Left lung (tissue), 10 donors: ENCODE data around the gene ACO2. TPM values are rescaled to one million over a fixed set of nuclear protein-coding genes. Genes with fewer than 3 reads are reported as not detected.
A peak's percentile ranks its signal among the peaks of the same experiment; 100 is the strongest.

Experiments
- ATAC-seq: fragments of 200-7000 bp; cut with Tn5 transposase; one replicate; pipeline ENCODE4 v1.9.1; 2020; ENCODE audit warnings: moderate library complexity
- DNase-seq, 4 donors: peaks; one replicate each; pipeline ENCODE4 v3.0.0-alpha.2; 2013 to 2020
- H3K27ac ChIP-seq, 2 donors: fragments of 200-600 bp; sonication (generic) in 1 of 2; one replicate each; pipeline versions ENCODE4 v1.5.0 to v1.8.0; 2020 to 2021
- H3K27me3 ChIP-seq, 2 donors: fragments of 200-600 bp; sonication (generic) in 1 of 2; one replicate each; pipeline versions ENCODE4 v1.5.0 to v1.8.0; 2020 to 2021
- H3K36me3 ChIP-seq, 2 donors: fragments of 200-600 bp; sonication (generic) in 1 of 2; one replicate each; pipeline versions ENCODE4 v1.5.0 to v1.8.0; 2020 to 2021
- H3K4me1 ChIP-seq, 2 donors: fragments of 200-600 bp; one replicate each; pipeline ENCODE4 v1.8.0; 2021
- H3K4me3 ChIP-seq, 2 donors: fragments of 200-600 bp; sonication (generic) in 1 of 2; one replicate each; pipeline versions ENCODE4 v1.5.0 to v1.8.0; 2020 to 2021; ENCODE audit warnings: mild to moderate bottlenecking in 1 of 2
- H3K9me3 ChIP-seq, 2 donors: fragments of 200-600 bp; sonication (generic) in 1 of 2; one replicate each; pipeline versions ENCODE4 v1.5.0 to v1.8.0; 2020 to 2021
- CTCF ChIP-seq, 2 donors: fragments of 200-600 bp; sonication (generic) in 1 of 2; IDR thresholded peaks; one replicate each; pipeline versions ENCODE4 v1.5.0 to v1.8.0; 2021; ENCODE audit warnings: antibody characterized with exemption in 2 of 2
- intact Hi-C, 2 donors: fragments of 100-400 bp; cut with DNase I; formaldehyde crosslinking; loops; one replicate each; pipeline versions ENCODE4 v1.11.2 to v1.14.2; 2022
- polyA plus RNA-seq, 6 donors: library from polyadenylated mRNA; unstranded; fragments of 120-200 nt; gene quantifications; one replicate each; pipeline ENCODE4 v1.2.1, GENCODE V29; 2013; ENCODE audit not compliant: insufficient read length in 6 of 6
- total RNA-seq, 2 donors: library from RNA; stranded (reverse); fragmentation: NEBNext Ultra II Directional; extraction: Animal tissue kit (Norgen Biotek cat#: 25700); gene quantifications; one replicate each; pipeline ENCODE4 v1.2.1, GENCODE V29; 2021
- donor health status: DM: no; HTN: yes; CAD: no.
- donor health status: DM: no; HTN: no; CAD: no.

ACO2 gene
- total and polyA plus RNA-seq, 8 donors, result 51.0 to 91.8 (median 59.4) TPM

- Histone ChIP-seq H3K36me3 (no peaks in the 10 kb centered on the region), H3K4me1 (peaks cover 4 to 11% of the 10 kb centered on the region in 2 donors), H3K27ac (no peak overlapping the region), H3K9me3 (no peaks in the 10 kb centered on the region), H3K4me3 (no peak overlapping the region), H3K27me3 (no peaks in the 10 kb centered on the region)
- TF ChIP-seq CTCF (IDR thresholded peaks at IDR 0.05), result no peak
- intact Hi-C loops, result no loop called here
- DNase-seq (no peak), ATAC-seq (no peak)
Measured at GRCh38 chr22:41548830-41549211, 79.9 kb downstream of the ACO2 start.

- intact Hi-C loops, result no loop called here
- Histone ChIP-seq H3K27ac (no peak overlapping the region), H3K27me3 (no peaks in the 10 kb centered on the region), H3K4me3 (no peak overlapping the region), H3K36me3 (no peaks in the 10 kb centered on the region), H3K9me3 (no peaks in the 10 kb centered on the region), H3K4me1 (no peaks in the 10 kb centered on the region)
- ATAC-seq (no peak), DNase-seq (peak in 1 of 4 donors; percentile 52)
- TF ChIP-seq CTCF (IDR thresholded peaks at IDR 0.05), result no peak
Measured at GRCh38 chr22:41550952-41551491, 82.1 kb downstream of the ACO2 start.

DNA sequence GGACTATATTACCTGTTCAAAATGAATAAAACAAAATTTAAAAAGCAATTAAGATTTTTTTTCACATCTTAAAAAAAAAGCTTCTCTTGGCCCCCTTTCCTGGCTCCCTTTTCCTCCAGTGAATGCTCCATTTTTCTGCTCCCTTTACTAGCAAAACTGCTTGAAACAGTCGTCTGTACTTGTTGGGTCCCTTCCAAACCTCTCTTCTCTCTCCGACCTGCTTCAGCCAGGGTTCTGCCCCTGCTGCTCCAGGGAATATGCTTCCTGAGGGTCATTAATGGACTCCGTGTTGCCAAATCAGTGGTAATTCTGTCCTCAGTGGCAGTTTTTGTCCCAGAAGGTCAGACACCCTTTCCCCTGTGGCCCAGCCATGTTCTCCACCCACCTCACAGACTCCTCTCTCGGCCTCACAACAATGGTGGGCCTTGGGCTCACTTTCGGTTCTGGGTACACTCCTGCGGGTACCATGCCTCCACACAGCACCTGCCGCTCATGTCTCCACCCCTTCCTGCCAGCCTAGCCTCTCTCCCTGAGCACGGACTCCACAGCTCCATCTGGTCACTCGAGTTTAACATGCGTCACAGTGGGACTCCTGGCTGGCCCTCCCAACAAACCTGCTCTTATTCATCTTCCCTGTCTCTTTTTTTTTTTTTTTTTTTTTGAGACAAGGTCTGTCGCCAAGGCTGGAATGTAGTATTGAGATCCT lies 83.1 kb downstream of the ACO2 start:
- intact Hi-C loops, result no loop called here
- TF ChIP-seq CTCF (IDR thresholded peaks at IDR 0.05), result no peak
- Histone ChIP-seq H3K27me3 (no peaks in the 10 kb centered on the region), H3K36me3 (no peaks in the 10 kb centered on the region), H3K27ac (no peak overlapping the region), H3K9me3 (no peaks in the 10 kb centered on the region), H3K4me1 (no peaks in the 10 kb centered on the region), H3K4me3 (no peak overlapping the region)
- DNase-seq (no peak), ATAC-seq (no peak)

GRCh38 chr22:41555325-41555982 lies 86.5 kb downstream of the ACO2 start:
- Histone ChIP-seq H3K36me3 (no peaks in the 10 kb centered on the region), H3K27me3 (peaks cover 0 to 27% of the 10 kb centered on the region in 2 donors), H3K9me3 (no peaks in the 10 kb centered on the region), H3K4me3 (no peak overlapping the region), H3K4me1 (no peaks in the 10 kb centered on the region), H3K27ac (no peak overlapping the region)
- intact Hi-C loops, result no loop called here
- ATAC-seq (no peak), DNase-seq (peak in 1 of 4 donors; percentile 49)
- no peak for TF ChIP-seq CTCF (IDR thresholded peaks at IDR 0.05)

DNA sequence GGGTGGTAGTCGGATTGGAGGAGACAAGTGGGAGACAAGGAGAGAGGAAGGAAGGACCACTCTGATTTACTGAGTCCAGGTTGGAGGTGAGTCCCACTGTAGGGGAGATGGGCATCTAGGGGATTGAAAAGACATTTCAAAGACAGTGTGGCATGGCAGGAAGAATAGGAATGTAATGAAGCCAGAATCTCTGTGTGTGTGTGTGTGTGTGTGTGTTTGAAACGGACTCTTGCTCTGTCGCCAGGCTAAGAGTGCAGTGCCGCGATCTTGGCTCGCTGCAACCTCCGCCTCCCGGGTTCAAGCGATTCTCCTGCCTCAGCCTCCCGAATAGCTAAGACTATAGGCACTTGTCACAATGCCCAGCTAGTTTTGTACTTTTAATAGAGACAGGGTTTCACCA lies 87.6 kb downstream of the ACO2 start:
- ATAC-seq (no peak), DNase-seq (no peak)
- intact Hi-C loops, result no loop called here
- Histone ChIP-seq H3K4me3 (no peak overlapping the region), H3K4me1 (no peaks in the 10 kb centered on the region), H3K36me3 (no peaks in the 10 kb centered on the region), H3K27me3 (peaks cover 0 to 38% of the 10 kb centered on the region in 2 donors), H3K27ac (peak overlapping the region in 1 of 2 donors; percentile 73), H3K9me3 (no peaks in the 10 kb centered on the region)
- no peak for TF ChIP-seq CTCF (IDR thresholded peaks at IDR 0.05)
